Left hindlimb (tissue), 1 donor: Measurements from ENCODE around the gene GULP1.
"Not testable (repeated sequence)": the region's sequence is repeated elsewhere in the genome, so short reads cannot be mapped to it uniquely, and the experiment has no call there.

ENCODE experiments used
- DNase-seq: peaks from one replicate; pipeline ENCODE4 v3.0.0-alpha.2; 2018

Gene GULP1

DNA sequence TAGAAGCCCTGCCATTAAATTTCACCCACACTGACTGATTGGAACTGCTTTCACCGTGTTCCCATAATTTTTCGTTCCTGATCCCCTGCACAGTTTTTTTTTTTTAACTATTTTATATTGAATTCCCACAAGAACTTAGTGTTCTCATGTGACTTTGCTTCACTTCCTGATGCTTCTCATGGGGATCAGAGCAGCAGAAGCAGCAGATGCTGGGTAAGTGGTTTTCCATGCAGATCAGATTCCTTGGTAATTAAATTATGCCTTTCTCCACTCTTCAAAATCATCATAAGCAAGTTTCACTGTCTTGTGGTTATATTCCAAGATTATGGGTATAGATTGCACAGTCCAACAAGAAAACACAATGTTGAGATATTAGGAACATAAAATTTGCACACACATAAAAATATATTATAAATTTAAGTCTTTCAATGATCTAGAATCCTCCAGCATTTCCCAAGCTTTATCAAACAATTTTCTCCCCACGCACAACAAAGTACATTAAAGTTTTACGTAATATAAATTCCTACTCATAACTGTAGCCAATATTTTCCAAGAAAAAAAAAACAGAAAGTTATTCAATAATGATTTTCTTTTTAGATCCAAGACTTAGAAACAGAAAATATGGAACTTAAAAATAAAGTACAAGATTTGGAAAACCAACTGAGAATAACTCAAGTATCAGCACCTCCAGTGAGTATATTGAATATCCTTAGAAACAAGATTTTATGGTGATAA, 277.9 kb downstream of the GULP1 start:
- no peak for DNase-seq

DNA sequence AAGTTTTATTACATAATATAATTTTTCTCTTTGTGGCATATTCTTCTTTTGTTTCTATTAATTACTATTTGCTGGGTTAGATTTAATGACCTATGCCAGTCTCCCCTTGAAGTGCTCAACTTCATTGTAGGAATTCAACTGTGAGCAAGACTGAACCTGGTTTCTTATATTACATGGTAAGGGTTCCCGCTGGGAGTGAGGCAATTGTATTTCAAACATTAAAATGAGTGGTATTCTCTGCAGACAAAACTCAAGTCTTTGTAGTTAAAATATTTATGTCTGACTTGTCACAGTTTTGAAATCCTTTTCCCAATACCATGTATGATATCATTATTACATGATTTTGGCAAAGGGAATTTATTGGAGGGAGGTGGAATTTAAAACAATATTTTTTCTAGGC, 278.7 kb downstream of the GULP1 start:
- DNase-seq = no peak

DNA sequence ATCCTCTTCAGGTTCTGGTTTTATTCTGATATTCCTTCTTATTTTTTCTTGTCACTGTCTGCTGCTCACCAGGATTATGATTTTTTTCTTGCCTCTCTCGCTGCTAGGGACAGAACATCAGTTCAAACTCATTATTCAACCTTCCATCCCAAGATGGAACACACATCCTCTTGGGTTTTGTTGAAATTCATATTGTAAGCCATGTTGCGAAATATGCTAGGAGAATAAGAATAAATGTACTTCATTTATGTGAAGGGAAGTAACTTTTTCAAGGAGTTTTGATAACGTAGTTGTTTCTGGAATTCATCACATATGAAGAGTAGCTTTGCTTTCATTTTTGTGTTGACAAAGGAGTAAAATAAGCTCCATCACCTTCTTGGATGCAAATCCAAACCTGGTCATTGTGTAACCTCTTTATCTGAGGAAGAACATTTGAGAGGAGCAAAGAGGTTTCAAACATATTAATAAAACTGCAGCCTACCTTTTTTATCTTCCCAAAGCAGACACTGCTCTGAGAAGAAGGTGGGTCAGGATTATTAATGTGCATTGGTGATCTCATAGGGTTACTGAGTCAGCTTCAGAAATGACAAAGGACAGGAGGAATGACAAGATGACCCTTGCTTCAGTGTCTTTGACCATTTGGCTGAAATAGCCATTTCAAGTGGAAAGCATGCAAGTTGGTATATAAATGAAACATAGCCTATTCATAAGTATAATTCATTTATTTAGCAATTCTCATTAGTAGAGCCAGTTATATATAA, 280.0 kb downstream of the GULP1 start:
- no peak for DNase-seq

DNA sequence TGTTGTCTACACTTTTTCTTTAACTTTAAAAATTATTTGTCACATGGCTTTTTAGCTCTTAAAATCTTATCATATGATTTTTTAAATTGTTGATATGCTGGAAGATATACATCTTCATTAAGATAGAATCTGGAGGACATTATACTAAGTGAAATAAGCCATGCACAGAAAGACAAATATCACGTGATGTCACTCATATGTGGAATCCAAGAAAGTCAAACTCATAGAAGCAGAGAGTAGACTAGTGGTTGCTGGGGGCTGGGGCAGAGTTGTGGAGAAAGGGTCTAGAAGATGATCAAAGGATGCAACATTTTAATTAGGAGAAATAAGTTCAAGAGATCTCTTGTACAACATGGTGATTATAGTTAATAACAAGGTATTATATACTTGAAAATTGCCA, 280.9 kb downstream of the GULP1 start:
- no peak for DNase-seq

DNA sequence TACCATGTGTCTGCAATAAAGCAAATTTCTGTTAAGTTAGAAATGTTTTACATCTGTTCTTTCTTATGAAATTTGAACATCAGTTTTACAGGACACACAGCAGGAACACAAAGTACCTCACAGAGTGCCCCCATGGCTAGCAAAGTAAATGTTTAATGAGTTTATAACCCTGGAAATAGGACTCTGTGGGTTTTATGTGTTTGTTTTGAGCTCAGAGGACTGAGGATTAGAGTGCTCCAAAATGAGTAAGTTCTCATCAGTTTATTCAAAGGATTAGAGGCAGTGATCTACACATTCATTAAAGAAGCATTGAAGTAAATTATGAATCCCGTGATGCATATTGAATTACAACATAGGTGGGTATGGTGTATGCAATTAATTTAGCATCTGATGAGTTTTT, 281.8 kb downstream of the GULP1 start:
- no peak for DNase-seq

DNA sequence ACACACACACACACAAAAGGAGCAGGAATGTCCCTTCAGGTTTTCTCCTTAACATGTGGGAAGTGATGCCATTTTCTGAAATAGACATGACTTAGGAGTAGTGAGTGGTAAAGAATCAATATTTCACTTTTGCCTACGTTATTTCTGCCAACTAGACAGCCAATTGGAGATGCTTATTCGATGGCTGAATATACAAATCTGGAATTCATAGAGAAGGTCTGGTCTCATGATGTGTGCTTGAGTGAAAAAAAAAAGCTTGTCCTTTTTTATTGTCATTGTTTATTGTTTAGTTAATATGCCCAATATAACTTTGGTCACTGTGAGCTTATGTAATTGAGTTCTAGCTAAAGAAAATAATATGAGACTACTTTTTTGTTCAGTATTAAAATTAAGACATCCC, 284.3 kb downstream of the GULP1 start:
- no peak for DNase-seq

DNA sequence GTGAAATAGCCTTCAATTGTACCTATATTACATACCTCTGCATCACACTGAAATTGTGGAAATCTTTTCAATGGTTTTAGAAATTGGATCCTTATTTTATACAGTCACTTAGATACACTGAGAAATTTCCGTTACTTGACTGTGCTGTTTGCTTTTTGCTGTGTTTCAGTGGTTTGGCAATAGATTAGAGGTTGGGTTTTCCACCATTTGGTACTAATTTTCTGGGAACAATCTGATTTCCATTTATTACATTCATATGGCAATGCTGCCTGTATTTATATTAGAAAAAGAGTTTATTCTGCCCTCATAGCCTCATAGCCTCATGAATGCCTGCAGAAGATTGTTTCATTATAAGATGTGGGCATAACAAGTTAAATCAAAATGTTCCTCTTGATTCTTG, 285.0 kb downstream of the GULP1 start:
- no peak for DNase-seq

DNA sequence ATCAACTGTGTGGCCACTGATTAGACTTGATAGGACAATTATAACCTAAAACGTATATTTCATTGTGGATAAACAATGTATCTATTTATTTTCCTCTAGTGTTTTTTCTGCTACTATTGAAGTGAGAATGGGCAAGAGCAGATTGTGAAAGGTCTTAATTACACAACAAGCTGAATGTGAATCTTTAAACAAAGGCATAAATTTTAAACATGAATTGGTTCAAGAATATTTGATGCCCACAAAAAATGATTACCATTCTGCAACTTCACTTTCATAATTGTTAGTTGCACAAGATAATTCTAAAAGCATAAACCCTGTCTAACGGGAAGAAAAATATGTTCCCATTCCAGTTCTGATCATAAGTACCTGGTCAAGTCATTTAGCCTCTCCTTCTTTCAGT, 285.6 kb downstream of the GULP1 start:
- DNase-seq = no peak

DNA sequence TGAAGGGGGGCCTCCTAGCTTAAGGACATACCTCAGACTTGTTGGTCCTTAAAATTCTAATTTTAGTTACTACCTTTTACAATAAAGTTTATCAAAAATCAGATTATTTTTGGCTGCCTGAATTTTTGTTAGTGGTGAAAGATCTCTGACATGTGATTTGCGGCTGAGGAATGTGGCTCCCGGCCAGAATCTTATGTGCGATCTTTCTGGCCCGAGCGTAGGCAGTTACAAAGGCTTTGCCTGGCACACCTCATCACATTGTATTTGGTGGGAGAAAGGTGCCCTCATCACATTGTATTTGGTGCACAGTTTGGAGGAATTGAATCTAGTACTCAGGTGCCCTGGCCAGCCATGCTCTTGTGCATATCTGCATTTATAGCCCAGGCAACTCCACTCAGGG, 289.1 kb downstream of the GULP1 start:
- no peak for DNase-seq

DNA sequence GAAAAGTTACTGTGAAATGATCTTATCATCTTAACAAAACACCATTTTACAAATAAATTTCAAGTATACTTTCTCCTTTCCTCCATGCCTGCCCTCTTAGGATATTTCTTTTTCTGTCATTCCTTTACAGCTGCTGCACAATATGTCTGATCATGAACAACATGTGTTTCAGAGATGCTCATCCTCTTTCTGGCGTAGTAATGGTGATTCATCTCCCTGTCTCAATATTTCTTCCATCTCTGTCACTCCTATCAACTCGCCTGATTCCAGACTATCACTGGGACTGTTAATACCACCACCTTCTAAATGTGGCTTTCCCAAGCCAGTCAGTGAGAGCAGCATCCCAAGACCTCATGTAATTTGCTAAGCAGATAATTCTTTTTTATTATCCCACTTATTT, 290.5 kb downstream of the GULP1 start:
- no peak for DNase-seq

DNA sequence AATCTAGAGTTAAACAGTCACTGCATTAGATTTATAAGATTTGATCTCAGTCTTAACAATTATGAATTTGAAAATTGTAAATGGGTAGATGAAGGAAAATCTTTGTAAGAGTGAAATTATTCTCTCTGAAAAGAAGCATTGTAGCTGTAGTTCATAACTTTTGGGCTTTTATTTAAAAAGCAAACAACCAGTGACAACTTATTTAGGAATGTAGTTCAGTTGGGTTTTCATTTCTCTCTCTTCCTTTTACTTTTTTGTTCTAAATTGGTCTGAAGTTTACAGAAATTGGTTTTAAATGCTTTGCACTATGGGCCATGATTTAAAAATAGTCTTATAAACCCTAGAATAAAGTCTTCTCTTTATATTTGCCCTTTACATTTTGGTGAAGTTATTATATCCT, 296.6 kb downstream of the GULP1 start:
- DNase-seq = no peak

DNA sequence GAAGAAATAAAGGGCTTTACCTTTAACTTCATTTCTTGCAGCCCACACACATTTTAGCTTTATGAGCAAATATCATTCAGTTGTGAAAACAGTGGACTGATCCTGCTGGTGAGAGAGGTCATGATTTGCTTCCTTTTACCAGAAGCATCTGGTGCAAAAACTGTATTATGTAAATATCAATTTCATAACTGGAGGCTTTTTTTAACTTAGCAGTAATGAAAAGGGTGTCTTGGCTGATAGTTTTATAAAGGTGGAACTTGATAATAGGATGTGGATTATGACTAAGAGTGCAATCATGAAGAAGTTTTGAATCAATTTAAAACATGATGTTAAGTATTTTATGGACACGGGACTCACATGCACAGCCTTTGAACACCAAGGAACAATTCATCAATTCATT, 304.4 kb downstream of the GULP1 start:
- DNase-seq = no peak

DNA sequence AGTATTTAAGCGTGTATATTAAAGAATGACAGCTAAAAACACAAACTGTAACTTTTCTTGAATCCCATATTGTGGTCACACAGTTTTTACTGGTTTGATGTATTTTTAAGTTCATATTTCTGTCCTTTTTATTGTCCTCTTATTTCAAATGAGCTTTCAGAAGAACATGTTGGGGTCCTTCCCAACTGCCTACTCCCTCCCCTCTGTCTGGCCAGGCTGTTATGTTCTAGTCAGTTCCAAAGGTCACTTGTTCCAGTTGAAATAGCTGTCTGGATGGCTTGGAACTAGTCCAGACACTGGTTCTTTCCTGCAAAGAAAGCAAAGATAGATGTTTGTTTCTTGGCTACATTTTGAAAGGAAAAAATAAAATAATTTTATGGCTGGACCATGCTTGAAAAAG, 306.9 kb downstream of the GULP1 start:
- no peak for DNase-seq

DNA sequence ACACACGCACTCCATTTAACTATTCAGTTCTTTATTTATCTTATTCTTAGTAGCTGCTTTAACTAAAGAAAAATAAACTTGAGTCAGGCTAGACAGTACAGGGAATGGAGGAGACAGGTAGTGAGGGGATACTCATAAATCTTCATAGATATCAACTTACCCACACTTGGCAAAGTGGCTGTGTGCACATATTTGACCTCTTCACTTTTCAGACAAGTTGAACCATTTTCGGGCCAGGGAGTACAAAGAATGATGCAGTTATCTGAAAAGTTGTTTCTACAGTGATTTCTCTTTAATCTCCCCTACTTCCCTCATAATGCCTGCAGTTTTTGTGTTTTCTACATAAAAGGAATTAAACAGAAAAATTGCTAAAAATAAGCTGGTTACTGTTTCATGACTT, 307.5 kb downstream of the GULP1 start:
- no peak for DNase-seq

DNA sequence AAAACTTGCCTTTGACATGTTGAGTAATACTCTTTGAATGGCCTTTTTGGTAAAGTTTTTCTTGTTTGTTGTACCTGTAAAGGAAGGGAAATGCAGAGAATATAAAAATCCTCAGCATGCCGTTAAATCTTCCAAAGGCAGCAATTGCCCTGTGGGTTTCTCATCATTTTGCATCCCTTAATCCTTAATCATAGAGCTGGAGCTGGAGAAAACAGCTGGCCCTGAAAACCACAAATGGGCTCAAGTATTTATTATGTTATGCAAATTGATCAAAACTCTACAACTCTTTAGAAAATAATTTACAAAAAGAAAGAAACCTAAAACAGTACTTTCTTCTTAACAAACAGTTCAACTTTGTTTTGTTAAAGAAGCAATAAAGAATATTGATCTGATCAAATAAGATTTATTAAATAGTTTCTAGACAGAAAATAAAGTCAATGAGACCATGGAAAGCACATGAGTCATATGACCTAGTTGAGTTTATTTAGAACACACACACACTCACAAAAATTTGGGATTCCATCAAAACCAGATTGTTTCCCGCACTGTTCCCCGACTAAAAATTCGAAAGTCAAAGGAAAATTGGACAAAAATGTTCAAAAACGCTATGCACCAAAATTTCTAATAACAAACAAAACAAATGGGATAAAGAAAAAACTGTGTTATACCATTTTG, 309.0 kb downstream of the GULP1 start:
- no peak for DNase-seq

DNA sequence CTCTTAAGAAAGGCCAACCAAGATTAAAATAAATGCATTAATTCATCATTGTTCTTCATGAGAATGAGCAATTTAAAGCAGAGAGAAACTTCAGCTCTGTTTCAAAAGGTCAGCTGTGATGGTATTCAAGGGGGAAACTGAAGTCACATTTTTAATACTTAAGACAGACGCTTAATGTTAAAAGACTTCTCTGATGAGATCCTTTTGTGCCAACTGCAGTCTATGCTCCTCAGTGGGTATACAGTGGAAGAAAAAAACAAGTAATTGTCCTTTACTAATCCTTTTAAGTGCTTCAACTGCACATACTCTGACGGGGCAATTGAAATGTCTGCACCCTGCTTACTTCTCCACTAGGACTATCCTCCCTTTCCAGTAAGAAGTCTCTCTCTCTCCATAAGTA, 309.7 kb downstream of the GULP1 start:
- no peak for DNase-seq

DNA sequence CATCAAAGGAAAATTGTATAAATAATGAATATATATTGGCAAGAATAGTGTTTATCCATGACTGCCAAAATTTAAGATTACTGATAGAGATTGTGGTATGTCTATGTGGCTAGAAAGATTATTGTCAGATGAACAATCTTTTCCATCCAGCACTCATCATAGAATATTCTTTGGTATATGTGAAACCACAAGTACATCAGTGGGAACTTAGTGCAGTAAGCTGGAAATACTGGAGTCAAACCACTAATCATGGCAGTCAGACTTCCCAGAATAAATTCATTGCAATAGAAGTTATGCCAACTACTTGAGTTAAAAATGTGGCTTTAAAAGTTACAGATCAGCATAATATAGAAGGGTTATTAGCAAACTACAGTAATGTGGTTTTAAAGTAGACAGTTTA, 310.3 kb downstream of the GULP1 start:
- no peak for DNase-seq

DNA sequence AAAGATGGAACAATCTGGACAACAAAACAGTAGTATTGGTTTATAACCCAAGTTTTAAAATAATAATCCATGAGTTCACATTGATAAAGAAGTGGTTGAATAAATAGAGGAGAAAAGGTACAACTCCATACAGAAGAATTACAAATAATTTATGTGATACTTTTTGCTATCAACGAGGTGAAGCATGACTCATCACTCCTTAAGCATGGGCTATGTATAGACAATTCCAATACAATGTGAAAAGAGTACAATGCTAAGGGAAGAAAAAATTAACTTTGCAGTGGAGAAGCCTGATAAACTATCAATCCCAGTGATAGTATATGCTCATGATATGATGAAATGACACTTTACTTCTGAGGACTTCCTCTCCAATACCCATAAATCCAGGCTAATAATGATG, 312.9 kb downstream of the GULP1 start:
- DNase-seq = no peak

DNA sequence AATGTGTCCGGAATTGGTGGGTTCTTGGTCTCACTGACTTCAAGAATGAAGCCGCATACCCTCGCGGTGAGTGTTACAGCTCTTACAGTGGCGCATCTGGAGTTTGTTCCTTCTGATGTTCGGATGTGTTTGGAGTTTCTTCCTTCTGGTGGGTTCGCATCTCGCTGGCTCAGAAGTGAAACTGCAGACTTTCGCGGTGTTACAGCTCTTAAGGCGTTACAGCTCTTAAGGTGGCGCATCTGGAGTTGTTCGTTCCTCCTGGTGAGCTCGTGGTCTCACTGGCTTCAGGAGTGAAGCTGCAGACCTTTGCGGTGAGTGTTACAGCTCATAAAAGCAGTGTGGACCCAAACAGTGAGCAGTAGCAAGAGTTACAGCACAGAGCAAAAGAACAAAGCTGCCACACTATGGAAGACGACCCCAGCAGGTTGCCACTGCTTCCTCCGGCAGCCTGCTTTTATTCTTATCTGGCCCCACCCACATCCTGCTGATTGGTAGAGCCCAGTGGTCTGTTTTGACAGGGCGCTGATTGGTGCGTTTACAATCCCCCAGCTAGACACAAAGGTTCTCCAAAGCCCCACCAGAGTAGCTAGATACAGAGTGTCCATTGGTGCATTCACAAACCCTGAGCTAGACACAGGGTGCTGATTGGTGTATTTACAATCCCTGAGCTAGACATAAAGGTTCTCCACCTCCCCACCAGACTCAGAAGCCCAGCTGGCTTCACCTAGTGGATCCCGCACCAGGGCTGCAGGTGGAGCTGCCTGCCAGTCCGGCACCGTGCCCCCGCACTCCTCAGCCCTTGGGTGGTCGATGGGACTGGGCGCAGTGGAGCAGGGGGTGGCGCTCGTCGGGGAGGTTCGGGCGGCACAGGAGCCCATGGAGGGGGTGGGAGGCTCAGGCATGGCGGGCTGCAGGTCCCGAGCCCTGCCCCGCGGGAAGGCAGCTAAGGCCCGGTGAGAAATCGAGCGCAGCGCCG, 314.2 kb downstream of the GULP1 start:
- DNase-seq = not testable (repeated sequence)

DNA sequence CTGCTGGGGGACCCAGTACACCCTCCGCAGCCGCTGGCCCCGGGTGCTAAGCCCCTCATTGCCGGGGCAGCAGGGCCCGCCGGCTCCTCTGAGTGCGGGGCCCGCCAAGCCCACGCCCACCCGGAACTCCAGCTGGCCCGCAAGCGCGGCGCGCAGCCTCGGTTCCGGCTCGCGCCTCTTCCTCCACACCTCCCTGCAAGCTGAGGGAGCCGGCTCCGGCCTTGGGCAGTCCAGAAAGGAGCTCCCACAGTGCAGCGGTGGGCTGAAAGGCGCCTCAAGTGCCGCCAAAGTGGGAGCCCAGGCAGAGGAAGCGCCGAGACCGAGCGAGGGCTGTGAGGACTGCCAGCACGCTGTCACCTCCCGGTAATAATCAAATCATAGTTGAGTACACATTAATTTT, 314.9 kb downstream of the GULP1 start:
- not testable (repeated sequence) for DNase-seq

DNA sequence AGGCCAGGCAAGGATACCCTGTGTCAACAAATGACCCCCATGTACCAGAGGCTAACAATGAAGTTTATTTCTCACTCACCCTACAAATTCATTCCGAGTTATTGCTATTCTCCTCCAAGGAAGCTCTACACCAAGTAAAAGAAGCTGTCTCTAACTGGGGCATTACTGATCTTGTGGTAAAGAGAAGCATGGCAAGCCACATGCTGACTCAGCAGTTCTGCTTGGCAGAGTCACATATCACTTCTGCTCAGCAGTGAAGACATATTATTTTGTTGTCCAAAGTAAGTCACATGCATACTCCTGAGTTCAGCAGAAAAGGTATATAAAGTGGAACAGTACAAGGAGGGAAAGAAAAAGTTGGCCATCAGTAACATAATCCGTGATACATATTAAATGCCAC, 315.8 kb downstream of the GULP1 start:
- DNase-seq = no peak

DNA sequence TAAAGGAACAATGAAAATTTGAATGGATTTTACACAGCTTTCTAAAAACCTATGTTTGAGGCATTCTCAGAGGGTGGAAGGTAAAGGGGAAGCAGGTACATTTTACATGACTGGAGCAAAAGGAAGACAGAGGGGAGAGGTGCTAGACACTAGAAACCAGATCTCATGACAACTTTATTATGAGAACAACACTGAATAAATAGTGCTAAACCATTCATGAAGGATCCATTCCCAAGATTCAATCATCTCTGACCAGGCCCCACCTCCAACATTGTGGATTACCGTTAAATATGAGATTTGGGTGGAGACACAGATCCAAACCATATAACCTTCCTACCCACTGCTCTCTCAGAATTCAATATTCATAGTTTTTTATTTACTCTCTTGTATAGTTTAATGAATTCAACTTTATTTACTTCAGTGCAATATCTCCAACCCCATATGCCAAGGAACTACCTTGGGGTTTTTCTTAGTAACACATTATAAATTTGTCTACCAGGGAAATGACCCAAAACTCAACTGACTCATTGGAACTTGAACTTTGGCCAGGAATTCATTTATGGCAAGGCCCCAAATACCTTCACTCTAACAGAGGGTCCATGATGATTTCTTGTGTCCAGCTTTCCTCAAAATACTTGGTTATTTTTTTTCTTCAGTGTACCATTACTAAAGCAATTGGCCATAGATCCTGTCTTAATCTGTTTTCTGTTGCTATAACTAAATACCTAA, 317.8 kb downstream of the GULP1 start:
- no peak for DNase-seq
